Head of caudate nucleus (tissue), 42 donors: ENCODE results near the gene SRP9.
"Not testable (repeated sequence)": the region's sequence is repeated elsewhere in the genome, so short reads cannot be mapped to it uniquely, and the experiment has no call there.

Experiments
- DNase-seq, 42 donors: peaks; one replicate each; pipeline versions ENCODE4 v3.0.0 to v3.0.0-alpha.2; 2020 to 2021; ENCODE audit warnings: mixed read lengths in 7 of 42
- intact Hi-C: fragments of 100-400 bp; cut with DNase I; formaldehyde crosslinking; loops from one replicate; pipeline ENCODE4 v1.15.0; 2022

SRP9 gene

DNA sequence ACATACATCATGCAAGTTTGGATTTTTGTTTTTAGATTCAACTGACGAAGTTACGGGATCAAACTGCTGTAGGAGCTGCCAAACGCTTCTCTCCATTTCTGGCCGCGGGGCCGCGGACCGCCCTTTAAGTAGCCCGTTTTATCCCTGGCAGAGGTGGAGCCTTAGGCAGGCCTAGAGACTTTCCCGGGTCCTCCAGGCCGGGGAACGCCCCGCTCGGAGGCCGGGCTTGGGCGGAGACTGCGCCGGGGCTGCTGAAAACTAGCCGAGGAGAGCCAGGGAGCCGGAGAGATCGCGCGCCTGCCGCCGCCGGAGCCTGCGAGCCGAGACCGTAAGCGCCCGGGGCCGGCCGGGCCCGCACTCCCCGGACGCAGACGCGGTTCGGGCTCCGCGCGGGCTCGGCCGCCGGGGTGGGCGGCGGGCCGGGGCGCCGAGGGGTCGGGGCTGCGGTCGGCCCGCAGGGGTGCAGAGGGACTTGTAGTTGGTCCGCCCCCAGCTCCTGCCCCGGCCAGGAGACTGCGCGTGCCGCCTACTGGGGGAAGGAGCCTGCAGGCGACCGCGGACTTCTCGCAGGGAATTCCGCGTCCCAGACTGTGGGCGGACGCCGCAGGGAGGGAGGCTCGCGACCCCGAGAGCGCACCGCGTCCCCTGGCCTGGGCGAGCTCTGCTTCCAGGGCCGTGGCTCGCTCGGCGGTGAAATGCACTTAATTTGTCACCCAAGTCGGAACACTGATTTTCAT, 32.4 kb downstream of the SRP9 start, which contains the start of gene EPHX1:
EPHX1 (plus strand) TSS at position 283 of the 737 bp plus-strand sequence. CDS start 18,606 bp downstream, outside the sequence.
- peak; percentile 71 to 94 (median 88) for DNase-seq
- intact Hi-C loops: loop anchor here (5.0 kb wide), 1 partner anchor 33 kb away; the partner anchor contains the start of gene SRP9

DNA sequence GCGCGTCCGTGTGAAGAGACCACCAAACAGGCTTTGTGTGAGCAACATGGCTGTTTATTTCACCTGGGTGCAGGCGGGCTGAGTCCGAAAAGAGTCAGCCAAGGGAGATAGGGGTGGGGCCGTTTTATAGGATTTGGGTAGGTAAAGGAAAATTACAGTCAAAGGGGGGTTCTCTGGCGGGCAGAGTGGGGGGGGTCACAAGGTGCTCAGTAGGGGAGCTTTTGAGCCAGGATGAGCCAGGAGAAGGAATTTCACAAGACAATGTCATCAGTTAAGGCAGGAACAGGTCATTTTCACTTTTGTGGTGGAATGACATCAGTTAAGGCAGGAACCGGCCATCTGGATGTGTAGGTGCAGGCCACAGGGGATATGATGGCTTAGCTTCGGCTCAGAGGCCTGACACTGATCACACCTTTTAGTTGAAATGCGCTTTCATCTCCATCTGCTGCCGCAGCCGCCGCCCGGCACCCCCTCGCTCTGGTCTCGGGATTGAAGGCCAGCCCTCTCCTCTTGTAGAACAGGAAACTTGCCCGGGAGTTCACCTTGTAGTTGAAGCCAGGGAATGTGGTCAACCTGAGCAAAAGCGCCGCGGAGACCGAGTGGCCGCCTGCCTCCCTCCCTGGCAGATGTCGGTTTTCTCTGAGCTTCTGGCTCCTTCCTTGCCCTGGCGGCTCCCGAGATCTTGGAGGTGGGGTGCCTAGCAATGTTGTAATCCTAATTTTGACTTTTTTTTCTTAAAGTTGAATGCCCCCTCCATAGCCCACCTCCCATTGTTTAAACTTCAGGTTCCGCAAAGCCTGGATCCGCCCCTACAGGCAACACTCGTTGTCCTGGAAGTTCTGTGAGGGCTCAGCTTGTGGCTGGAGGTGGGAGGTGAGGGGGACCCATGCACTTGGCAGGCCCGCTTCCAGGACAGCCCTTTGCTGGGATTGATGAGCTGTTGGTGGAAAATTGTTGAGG, 33.2 kb downstream of the SRP9 start:
- intact Hi-C loops: loop anchor here (5.0 kb wide), 1 partner anchor 34 kb away; the partner anchor contains the start of gene SRP9
- DNase-seq: peak in 8 of 42 donors; percentile 15 to 60 (median 35)

- DNase-seq: peak in 13 of 42 donors; percentile 25 to 53 (median 40)
- intact Hi-C loops: loop anchor here (5.0 kb wide), 1 partner anchor 35 kb away; the partner anchor contains the start of gene SRP9
These were observed 34.2 kb downstream of the SRP9 start for GRCh38 chr1:225811622-225812487.

GRCh38 chr1:225812488-225813213, 35.0 kb downstream of the SRP9 start:
- DNase-seq: peak in 1 of 42 donors; percentile 31
- intact Hi-C loops: loop anchor here (5.0 kb wide), 1 partner anchor 35 kb away; the partner anchor contains the start of gene SRP9

DNA sequence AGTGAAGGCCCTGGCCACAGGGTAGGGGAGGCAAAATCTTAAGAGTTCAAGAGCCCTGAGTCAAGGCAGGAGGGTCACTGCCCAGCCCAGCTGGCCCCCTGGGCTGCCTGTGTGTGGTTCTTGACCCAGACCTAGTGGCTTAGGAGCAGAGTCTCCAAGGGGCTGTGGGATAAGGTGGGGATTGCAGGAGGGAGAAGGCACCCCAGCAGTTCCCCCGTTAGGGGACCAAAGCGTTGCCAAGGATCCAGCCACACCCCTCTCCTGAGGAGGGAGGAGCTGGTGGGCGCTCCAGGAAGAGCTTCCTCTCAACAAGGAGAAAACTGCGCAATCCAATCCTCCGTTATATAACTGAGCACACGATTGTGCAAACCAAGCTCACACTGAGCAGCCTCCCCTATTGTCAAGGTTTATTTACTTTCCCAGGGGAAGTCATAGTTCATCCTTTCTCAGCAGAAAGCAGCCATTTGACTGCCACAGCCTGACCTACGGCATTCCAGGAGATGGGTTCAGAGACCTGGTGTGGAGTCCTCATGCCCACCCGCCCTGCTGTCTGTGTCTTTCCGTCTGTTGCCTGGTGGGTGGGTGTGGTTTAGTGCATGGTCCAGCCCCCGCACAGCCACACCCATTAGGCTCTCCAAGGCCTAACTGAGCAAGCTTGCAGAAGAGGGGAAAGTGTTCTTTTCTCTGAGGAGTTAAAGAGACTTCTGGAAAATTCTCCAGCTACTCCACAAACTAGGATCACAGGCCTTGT, 35.8 kb downstream of the SRP9 start:
- DNase-seq: peak in 1 of 42 donors; percentile 35
- intact Hi-C loops: loop anchor here (5.0 kb wide), 1 partner anchor 36 kb away; the partner anchor contains the start of gene SRP9

- no peak for DNase-seq
- intact Hi-C loops: loop anchor here (5.0 kb wide), 1 partner anchor 37 kb away; the partner anchor contains the start of gene SRP9
These were observed 36.8 kb downstream of the SRP9 start for GRCh38 chr1:225814381-225814780.

- DNase-seq, intact Hi-C loops: not testable (repeated sequence)
These were observed 37.5 kb downstream of the SRP9 start for GRCh38 chr1:225815090-225815489.

DNA sequence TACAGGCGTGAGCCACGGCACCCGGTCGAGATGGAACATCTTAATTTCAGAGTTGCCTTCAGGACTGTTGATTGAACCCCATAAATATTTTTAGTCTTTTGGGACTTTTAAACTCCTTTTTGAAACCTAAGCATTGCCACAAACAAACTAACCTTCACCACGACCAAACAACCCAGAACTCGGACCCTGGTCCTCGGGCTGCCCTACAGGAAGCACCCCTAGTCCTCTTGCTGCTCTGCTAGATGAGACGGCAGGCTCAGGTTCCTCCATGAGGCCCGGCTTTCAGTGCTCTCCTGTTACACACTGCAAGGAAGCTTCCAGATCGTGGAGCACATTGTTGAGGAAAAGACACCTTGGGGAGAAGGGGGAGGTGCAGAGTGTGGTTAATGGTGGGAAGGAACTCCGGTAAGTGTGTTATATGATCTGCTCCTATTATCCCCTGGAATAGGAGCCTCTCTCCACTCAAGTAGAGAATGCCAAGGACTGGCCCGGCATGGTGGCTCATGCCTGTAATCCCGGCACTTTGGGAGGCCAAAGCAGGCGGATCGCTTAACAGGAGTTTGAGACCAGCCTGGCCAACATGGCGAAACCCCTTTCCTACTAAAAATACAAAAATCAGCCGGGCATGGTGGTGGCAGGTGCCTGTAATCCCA, 38.0 kb downstream of the SRP9 start:
- DNase-seq: no peak

GRCh38 chr1:225816643-225817538, 39.3 kb downstream of the SRP9 start:
- intact Hi-C loops: no loop called here
- DNase-seq: peak in 21 of 42 donors; percentile 11 to 67 (median 40)

More for the DNA sequence above, 38.0 kb downstream of the SRP9 start:
- intact Hi-C loops: no loop called here

DNA sequence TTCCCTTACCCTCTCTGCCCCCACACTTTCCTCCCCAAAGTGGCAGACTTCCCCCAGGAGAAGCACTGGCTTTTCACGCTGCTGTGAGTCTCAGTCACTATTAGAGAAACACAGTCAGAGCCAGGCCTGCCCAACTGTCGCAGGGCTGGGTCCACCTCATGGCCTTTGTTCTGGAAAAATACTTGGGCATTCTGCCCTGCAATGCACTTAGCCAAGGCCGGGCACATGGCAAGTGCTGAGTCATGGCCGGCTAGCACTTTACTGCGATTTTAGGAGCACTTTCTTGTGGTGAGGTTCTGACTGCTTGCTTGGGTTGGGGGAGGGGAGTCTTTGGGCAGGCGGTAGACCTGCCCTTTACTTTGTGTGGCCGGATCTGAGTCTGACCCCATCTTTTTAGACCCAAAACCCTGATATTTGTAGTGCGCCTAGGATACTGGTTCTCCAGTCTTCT, 40.0 kb downstream of the SRP9 start:
- intact Hi-C loops: no loop called here
- peak; percentile 54 to 93 (median 80) for DNase-seq

GRCh38 chr1:225818229-225818628, 40.6 kb downstream of the SRP9 start:
- intact Hi-C loops: no loop called here
- no peak for DNase-seq

GRCh38 chr1:225819346-225820192, 41.9 kb downstream of the SRP9 start:
- no peak for DNase-seq
- intact Hi-C loops: no loop called here

DNA sequence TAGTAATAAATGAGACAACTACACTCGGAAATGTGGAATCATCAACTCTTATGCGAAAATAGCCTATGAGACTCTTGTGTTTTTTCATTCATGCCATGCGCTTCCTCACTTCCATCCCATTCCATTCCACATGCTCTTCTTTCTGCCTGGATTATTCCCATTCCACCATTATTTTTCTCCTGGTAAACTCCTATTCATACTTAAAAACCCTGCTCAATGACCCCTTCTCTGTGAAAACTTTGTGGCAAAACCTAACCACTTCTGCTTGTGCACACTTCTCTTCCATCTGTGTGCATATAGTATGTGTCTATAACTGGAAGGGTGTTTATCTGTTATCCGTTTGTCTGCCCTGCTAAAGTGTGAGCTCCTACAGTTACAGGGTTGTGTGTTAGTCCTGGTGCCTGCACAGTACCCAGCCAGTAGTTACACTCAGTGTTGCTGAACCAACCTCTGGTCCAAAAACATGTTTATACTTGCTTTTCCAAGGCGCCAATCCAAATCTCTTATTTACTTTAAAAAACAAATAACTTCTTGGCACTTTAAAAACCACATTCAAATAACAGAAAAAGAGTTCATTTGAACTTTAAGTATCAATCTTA, 43.0 kb downstream of the SRP9 start:
- DNase-seq: no peak

More for the DNA sequence above, 43.0 kb downstream of the SRP9 start:
- intact Hi-C loops: no loop called here
